Measurements from ENCODE around the gene FKBP5. TPM values are rescaled to one million over a fixed set of nuclear protein-coding genes. Genes with fewer than 3 reads are reported as not detected.

Gene FKBP5
- total and polyA plus RNA-seq, 2 donors (not counting 3 experiments of a cell fraction or from before 2014, with no cell fraction given): 16.7 to 56.8 TPM

DNA sequence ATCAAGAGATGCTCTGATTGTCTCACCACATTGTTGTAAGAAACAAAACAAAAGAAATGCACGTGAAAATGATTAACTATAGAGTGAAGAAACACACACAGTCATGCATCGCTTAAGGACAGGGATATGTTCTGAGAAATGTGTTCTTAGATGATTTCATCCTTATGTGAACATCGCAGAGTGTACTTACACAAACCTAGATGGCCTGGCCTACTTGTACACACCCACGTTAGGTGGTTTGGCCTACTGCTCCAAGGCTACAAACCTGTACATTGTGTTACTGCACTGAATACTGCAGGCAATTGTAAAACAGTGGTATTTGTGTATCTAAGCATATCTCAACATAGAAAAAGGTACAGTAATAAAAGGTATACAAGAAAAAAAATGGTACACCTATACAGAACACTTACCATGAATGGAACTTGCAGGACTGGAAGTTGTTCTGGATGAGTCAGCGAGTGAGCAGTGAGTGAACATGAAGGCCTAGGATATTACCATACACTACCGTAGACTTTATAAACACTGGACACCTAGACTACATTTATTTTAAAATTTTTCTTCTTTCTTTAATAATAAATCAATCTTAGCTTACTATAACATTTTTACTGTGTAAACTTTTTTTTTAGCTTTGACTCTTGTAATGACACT lies 48.6 kb downstream of the FKBP5 start:
- DNase-seq (ENCODE audit: low read depth, low spot score) (no peak), FAIRE-seq (no peak)
- Histone ChIP-seq H3K4me1 (ENCODE audit: control insufficient read depth, extremely low read depth, insufficient read depth, low read length) (no peaks in the 10 kb centered on the region), H3K9ac (replicated peaks; ENCODE audit: extremely low read depth, insufficient read depth, low read length) (no peak overlapping the region), H4K20me1 (replicated peaks; ENCODE audit: control insufficient read depth, extremely low read depth, insufficient read depth, low read length) (no peaks in the 10 kb centered on the region), H3K27ac (ENCODE audit: insufficient read depth, low read depth, low read length) (no peak overlapping the region), H3K4me2 (ENCODE audit: insufficient read depth, low read length) (no peak overlapping the region), H3K79me2 (ENCODE audit: control insufficient read depth, insufficient read depth, low read length) (peaks cover 12% of the 10 kb centered on the region), H3K36me3 (ENCODE audit: control insufficient read depth in 2 of 2, extremely low read depth in 1 of 2, insufficient read depth in 2 of 2, low read length in 2 of 2) (peaks cover 4 to 10% of the 10 kb centered on the region in 2 experiments), H3K27me3 (ENCODE audit: control insufficient read depth in 2 of 2, insufficient read depth in 2 of 2, low read length in 2 of 2) (no peaks in the 10 kb centered on the region), H3K9me3 (replicated peaks; ENCODE audit: control insufficient read depth, insufficient read depth, low read length) (no peaks in the 10 kb centered on the region), H3K4me3 (replicated peaks in 1 of 3; ENCODE audit: insufficient read depth in 1 of 3, low read depth in 1 of 3, low read length in 3 of 3) (no peak overlapping the region), H3K9me1 (replicated peaks; ENCODE audit: control insufficient read depth, extremely low read depth, insufficient read depth, low read length) (no peaks in the 10 kb centered on the region), H2AFZ (ENCODE audit: low read depth, low read length) (no peak overlapping the region)
- ChIA-PET POLR2A (no interaction called here), CTCF (interaction anchor here (1.0 to 3.3 kb wide), 3 partner anchors 15 to 56 kb away, joined by 3 to 11 read pairs (median 3); no protein-coding TSS in a partner anchor)
- no TSS peak for BruUV-seq (replicated peaks)
- dilution Hi-C loops (cut with MboI; ENCODE audit: extremely low pct_ligation_motif_present, low sequenced_read_pairs) (no loop called here), intact Hi-C loops (cut with micrococcal nuclease) (no loop called here)
- TF ChIP-seq EZH2 (IDR thresholded peaks at IDR 0.05; ENCODE audit: borderline replicate concordance, low read depth, low read length, severe bottlenecking) (no peak), FOS (IDR thresholded peaks at IDR 0.05; ENCODE audit: borderline replicate concordance, insufficient read depth, low read length) (peak; percentile 15), POLR2A (IDR thresholded peaks at IDR 0.05; ENCODE audit: low read depth, low read length) (no peak)

- CTCF ChIA-PET: interaction anchor here (1.0 to 3.3 kb wide), 3 partner anchors 14 to 98 kb away, joined by 4 to 11 read pairs (median 4); no protein-coding TSS in a partner anchor
- TF ChIP-seq MAX (IDR thresholded peaks at IDR 0.05; ENCODE audit: insufficient read depth, insufficient read length) (no peak), POLR2A (IDR thresholded peaks at IDR 0.05; ENCODE audit: low read depth, low read length) (no peak), POLR2AphosphoS5 (IDR thresholded peaks at IDR 0.05; ENCODE audit: insufficient read depth, low read depth, low read length) (no peak), EZH2 (IDR thresholded peaks at IDR 0.05; ENCODE audit: borderline replicate concordance, low read depth, low read length, severe bottlenecking) (no peak), GATA2 (IDR thresholded peaks at IDR 0.05; ENCODE audit: insufficient read depth, insufficient read length, low read depth, low read length) (no peak), JUN (IDR thresholded peaks at IDR 0.05; ENCODE audit: borderline replicate concordance, insufficient read depth, insufficient read length, low read depth) (no peak), MYC (IDR thresholded peaks at IDR 0.05; ENCODE audit: low read depth, low read length) (no peak), FOS (IDR thresholded peaks at IDR 0.05; ENCODE audit: borderline replicate concordance, insufficient read depth, low read length) (no peak)
- TF ChIP-seq, protein P1, sequence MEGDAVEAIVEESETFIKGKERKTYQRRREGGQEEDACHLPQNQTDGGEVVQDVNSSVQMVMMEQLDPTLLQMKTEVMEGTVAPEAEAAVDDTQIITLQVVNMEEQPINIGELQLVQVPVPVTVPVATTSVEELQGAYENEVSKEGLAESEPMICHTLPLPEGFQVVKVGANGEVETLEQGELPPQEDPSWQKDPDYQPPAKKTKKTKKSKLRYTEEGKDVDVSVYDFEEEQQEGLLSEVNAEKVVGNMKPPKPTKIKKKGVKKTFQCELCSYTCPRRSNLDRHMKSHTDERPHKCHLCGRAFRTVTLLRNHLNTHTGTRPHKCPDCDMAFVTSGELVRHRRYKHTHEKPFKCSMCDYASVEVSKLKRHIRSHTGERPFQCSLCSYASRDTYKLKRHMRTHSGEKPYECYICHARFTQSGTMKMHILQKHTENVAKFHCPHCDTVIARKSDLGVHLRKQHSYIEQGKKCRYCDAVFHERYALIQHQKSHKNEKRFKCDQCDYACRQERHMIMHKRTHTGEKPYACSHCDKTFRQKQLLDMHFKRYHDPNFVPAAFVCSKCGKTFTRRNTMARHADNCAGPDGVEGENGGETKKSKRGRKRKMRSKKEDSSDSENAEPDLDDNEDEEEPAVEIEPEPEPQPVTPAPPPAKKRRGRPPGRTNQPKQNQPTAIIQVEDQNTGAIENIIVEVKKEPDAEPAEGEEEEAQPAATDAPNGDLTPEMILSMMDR (IDR thresholded peaks at IDR 0.05; ENCODE audit: extremely low read depth in 1 of 2, insufficient read depth in 1 of 2, low read depth in 1 of 2, low read length in 2 of 2): no peak
- no TSS peak for BruUV-seq (replicated peaks)
Measured at GRCh38 chr6:35638679-35639078, 50.0 kb downstream of the FKBP5 start.

More at GRCh38 chr6:35638679-35639078, 50.0 kb downstream of the FKBP5 start:
- FAIRE-seq: no peak
- Histone ChIP-seq H3K4me2 (ENCODE audit: insufficient read depth, low read length) (no peak overlapping the region), H3K9ac (replicated peaks; ENCODE audit: extremely low read depth, insufficient read depth, low read length) (no peak overlapping the region), H2AFZ (ENCODE audit: low read depth, low read length) (no peak overlapping the region), H3K27ac (ENCODE audit: insufficient read depth, low read depth, low read length) (no peak overlapping the region), H3K9me3 (replicated peaks; ENCODE audit: control insufficient read depth, insufficient read depth, low read length) (no peaks in the 10 kb centered on the region), H3K4me3 (replicated peaks in 1 of 3; ENCODE audit: insufficient read depth in 1 of 3, low read depth in 1 of 3, low read length in 3 of 3) (no peak overlapping the region), H3K36me3 (ENCODE audit: control insufficient read depth in 2 of 2, extremely low read depth in 1 of 2, insufficient read depth in 2 of 2, low read length in 2 of 2) (peaks cover 5 to 10% of the 10 kb centered on the region in 2 experiments), H4K20me1 (replicated peaks; ENCODE audit: control insufficient read depth, extremely low read depth, insufficient read depth, low read length) (no peaks in the 10 kb centered on the region), H3K9me1 (replicated peaks; ENCODE audit: control insufficient read depth, extremely low read depth, insufficient read depth, low read length) (no peaks in the 10 kb centered on the region), H3K27me3 (ENCODE audit: control insufficient read depth in 2 of 2, insufficient read depth in 2 of 2, low read length in 2 of 2) (no peaks in the 10 kb centered on the region), H3K4me1 (ENCODE audit: control insufficient read depth, extremely low read depth, insufficient read depth, low read length) (no peaks in the 10 kb centered on the region), H3K79me2 (ENCODE audit: control insufficient read depth, insufficient read depth, low read length) (peaks cover 2% of the 10 kb centered on the region)
- no peak for DNase-seq (ENCODE audit: low read depth, low spot score)
- intact Hi-C loops (cut with micrococcal nuclease) (no loop called here), dilution Hi-C loops (cut with MboI; ENCODE audit: extremely low pct_ligation_motif_present, low sequenced_read_pairs) (no loop called here)
- POLR2A ChIA-PET: no interaction called here
